ENCODE data around the gene NUBPL. TPM values are rescaled to one million over a fixed set of nuclear protein-coding genes. Genes with fewer than 3 reads are reported as not detected.

The NUBPL gene
- total and polyA plus RNA-seq, 7 donors, result 5.3 to 15.5 (median 9.2) TPM

- WGBS, 2 donors, result 52 to 61% methylated on average over 7 of the region's 7 CpGs
- intact Hi-C loops (cut with DNase I), result no loop called here
- Histone ChIP-seq H3K36me3 (no peaks in the 10 kb centered on the region), H3K9me3 (no peaks in the 10 kb centered on the region), H3K27ac (peak overlapping the region in 2 of 4 donors; percentile 39 to 63), H3K27me3 (no peaks in the 10 kb centered on the region), H3K4me1 (peaks cover 0 to 33% (median 16%) of the 10 kb centered on the region in 4 donors), H3K4me3 (no peak overlapping the region)
- no peak for DNase-seq
- TF ChIP-seq CTCF (IDR thresholded peaks at IDR 0.05), result no peak
- no peak for TF ChIP-seq POLR2A (IDR thresholded peaks at IDR 0.05)
- TF ChIP-seq POLR2AphosphoS5 (IDR thresholded peaks at IDR 0.05), result no peak
- TF ChIP-seq EP300 (IDR thresholded peaks at IDR 0.05), result no peak
Measured at GRCh38 chr14:31578792-31579501, 17.7 kb downstream of the NUBPL start.

- intact Hi-C loops (cut with DNase I), result no loop called here
- no peaks in the 10 kb centered on the region for H3K9me3 ChIP-seq
- H3K4me1 ChIP-seq, result peaks cover 0 to 33% (median 16%) of the 10 kb centered on the region in 4 donors
- H3K27me3 ChIP-seq, result no peaks in the 10 kb centered on the region
- H3K36me3 ChIP-seq, result no peaks in the 10 kb centered on the region
- no peak for TF ChIP-seq CTCF (IDR thresholded peaks at IDR 0.05)
- TF ChIP-seq EP300 (IDR thresholded peaks at IDR 0.05), result no peak
- no peak for TF ChIP-seq POLR2A (IDR thresholded peaks at IDR 0.05)
- no peak for TF ChIP-seq POLR2AphosphoS5 (IDR thresholded peaks at IDR 0.05)
- no peak for DNase-seq
- WGBS, 2 donors, result 85 to 93% methylated on average over 3 of the region's 3 CpGs
- no peak overlapping the region for H3K4me3 ChIP-seq
- H3K27ac ChIP-seq, result no peak overlapping the region
Measured at GRCh38 chr14:31580234-31580633, 19.0 kb downstream of the NUBPL start.

- H3K9me3 ChIP-seq, result no peaks in the 10 kb centered on the region
- 78 to 89% methylated on average over 1 of the region's 1 CpG for WGBS, 2 donors
- peaks cover 0 to 33% (median 15%) of the 10 kb centered on the region in 4 donors for H3K4me1 ChIP-seq
- intact Hi-C loops (cut with DNase I), result no loop called here
- TF ChIP-seq POLR2A (IDR thresholded peaks at IDR 0.05) (no peak), CTCF (IDR thresholded peaks at IDR 0.05) (no peak), EP300 (IDR thresholded peaks at IDR 0.05) (no peak), POLR2AphosphoS5 (IDR thresholded peaks at IDR 0.05) (no peak)
- H3K4me3 ChIP-seq, result no peak overlapping the region
- no peaks in the 10 kb centered on the region for H3K36me3 ChIP-seq
- peak overlapping the region in 1 of 4 donors; percentile 32 for H3K27ac ChIP-seq
- no peaks in the 10 kb centered on the region for H3K27me3 ChIP-seq
- DNase-seq, result no peak
Measured at GRCh38 chr14:31582286-31582691, 21.1 kb downstream of the NUBPL start.

GRCh38 chr14:31582836-31583452 is 21.7 kb downstream of the NUBPL start:
- no peak for TF ChIP-seq POLR2AphosphoS5 (IDR thresholded peaks at IDR 0.05)
- TF ChIP-seq POLR2A (IDR thresholded peaks at IDR 0.05), result no peak
- no peak for TF ChIP-seq EP300 (IDR thresholded peaks at IDR 0.05)
- TF ChIP-seq CTCF (IDR thresholded peaks at IDR 0.05), result no peak
- WGBS, 2 donors, result 70 to 78% methylated on average over 3 of the region's 3 CpGs
- H3K4me3 ChIP-seq, result no peak overlapping the region
- no peaks in the 10 kb centered on the region for H3K36me3 ChIP-seq
- peaks cover 0 to 27% (median 12%) of the 10 kb centered on the region in 4 donors for H3K4me1 ChIP-seq
- H3K27me3 ChIP-seq, result no peaks in the 10 kb centered on the region
- peak overlapping the region in 1 of 4 donors; percentile 32 for H3K27ac ChIP-seq
- no peaks in the 10 kb centered on the region for H3K9me3 ChIP-seq
- intact Hi-C loops (cut with DNase I), result no loop called here
- DNase-seq, result no peak

Data from sigmoid colon (tissue), 7 donors.